Type B pancreatic cell (in vitro differentiated cells): ENCODE data around the gene ADAMTSL3. TPM values are rescaled to one million over a fixed set of nuclear protein-coding genes. Genes with fewer than 3 reads are reported as not detected.
"Not testable (repeated sequence)": the region's sequence is repeated elsewhere in the genome, so short reads cannot be mapped to it uniquely, and the experiment has no call there.

Experiments used
- DNase-seq: peaks from one replicate; pipeline ENCODE4 v3.0.0; 2021; ENCODE audit warnings: mixed read lengths; ENCODE audit not compliant: unreplicated experiment; ENCODE audit errors: extremely low spot score
- H3K27ac Mint-ChIP-seq: 2 replicates; pipeline ENCODE4 v1.8.0; 2021; ENCODE audit warnings: mild to moderate bottlenecking, mixed read lengths
- H3K27me3 Mint-ChIP-seq: 2 replicates; pipeline ENCODE4 v1.8.0; 2021; ENCODE audit warnings: mixed read lengths
- H3K36me3 Mint-ChIP-seq: 2 replicates; pipeline ENCODE4 v1.8.0; 2021; ENCODE audit warnings: mixed read lengths
- H3K4me1 Mint-ChIP-seq: one replicate; pipeline ENCODE4 v1.8.0; 2021; ENCODE audit warnings: mixed read lengths; ENCODE audit not compliant: unreplicated experiment
- H3K4me3 Mint-ChIP-seq: 2 replicates; pipeline ENCODE4 v1.8.0; 2021; ENCODE audit warnings: mild to moderate bottlenecking, mixed read lengths
- H3K9me3 Mint-ChIP-seq: 2 replicates; pipeline ENCODE4 v1.8.0; 2021; ENCODE audit warnings: mixed read lengths
- CTCF ChIP-seq: fragments of 200-600 bp; sonication (generic); conservative IDR thresholded peaks from 2 replicates; pipeline ENCODE4 v1.5.0; 2021; ENCODE audit warnings: antibody characterized with exemption, mild to moderate bottlenecking
- total RNA-seq: library from RNA; stranded (reverse); gene quantifications from 2 replicates; pipeline ENCODE4 v1.2.1, GENCODE V29; 2021; ENCODE audit warnings: low replicate concordance

Gene ADAMTSL3
- total RNA-seq, 1 donor from 2014 or later = 1.9 TPM

- peaks cover 86% of the 10 kb centered on the region for H3K27me3 Mint-ChIP-seq
Observed at GRCh38 chr15:84079885-84080777, 426.2 kb downstream of the ADAMTSL3 start.

GRCh38 chr15:84080778-84081084 lies 426.8 kb downstream of the ADAMTSL3 start:
- Mint-ChIP-seq H3K27me3 (peaks cover 84% of the 10 kb centered on the region), H3K4me3 (peak overlapping the region; percentile 86)
- not testable (repeated sequence) for DNase-seq, H3K27ac Mint-ChIP-seq, H3K4me1 Mint-ChIP-seq, H3K36me3 Mint-ChIP-seq, H3K9me3 Mint-ChIP-seq

More at GRCh38 chr15:84079885-84080777, 426.2 kb downstream of the ADAMTSL3 start:
- H3K9me3 Mint-ChIP-seq = no peaks in the 10 kb centered on the region
- H3K4me3 Mint-ChIP-seq = peak overlapping the region; percentile 86
- no peaks in the 10 kb centered on the region for H3K36me3 Mint-ChIP-seq
- H3K4me1 Mint-ChIP-seq = peaks cover 4% of the 10 kb centered on the region
- H3K27ac Mint-ChIP-seq = no peak overlapping the region
- no peak for TF ChIP-seq CTCF
- DNase-seq = peak; percentile 70

- H3K9me3 Mint-ChIP-seq = no peaks in the 10 kb centered on the region
- DNase-seq = no peak
- H3K36me3 Mint-ChIP-seq = no peaks in the 10 kb centered on the region
- no peak overlapping the region for H3K4me3 Mint-ChIP-seq
- peaks cover 4% of the 10 kb centered on the region for H3K4me1 Mint-ChIP-seq
- H3K27me3 Mint-ChIP-seq = peaks cover 77% of the 10 kb centered on the region
- no peak overlapping the region for H3K27ac Mint-ChIP-seq
- TF ChIP-seq CTCF = no peak
Observed at GRCh38 chr15:84081391-84082168, 427.7 kb downstream of the ADAMTSL3 start.

GRCh38 chr15:84082739-84083138 lies 428.8 kb downstream of the ADAMTSL3 start:
- Mint-ChIP-seq H3K4me1 (peaks cover 4% of the 10 kb centered on the region), H3K27ac (no peak overlapping the region), H3K9me3 (no peaks in the 10 kb centered on the region), H3K36me3 (no peaks in the 10 kb centered on the region), H3K4me3 (no peak overlapping the region), H3K27me3 (peaks cover 67% of the 10 kb centered on the region)
- TF ChIP-seq CTCF = no peak
- DNase-seq = no peak

- not testable (repeated sequence) for DNase-seq, H3K4me3 Mint-ChIP-seq, H3K27ac Mint-ChIP-seq, H3K4me1 Mint-ChIP-seq, H3K9me3 Mint-ChIP-seq, H3K36me3 Mint-ChIP-seq
- peaks cover 35% of the 10 kb centered on the region for H3K27me3 Mint-ChIP-seq
Observed at GRCh38 chr15:84086071-84086470, 432.1 kb downstream of the ADAMTSL3 start.

Other genes starting within 250 kb of the ADAMTSL3 start
- 10.0 and 35.9 TPM in 2 replicates for gene SH3GL3, start 206.8 kb upstream of the ADAMTSL3 start, total RNA-seq